ENCODE measurements around the gene ARHGAP42.

ARHGAP42 gene

GRCh38 chr11:100703139-100703538 lies 16.1 kb downstream of the ARHGAP42 start:
- no peak for DNase-seq (ENCODE audit: low spot score)
- TF ChIP-seq CTCF (IDR thresholded peaks at IDR 0.05; ENCODE audit: extremely low read depth, insufficient read depth, missing control alignments) = no peak
- in situ Hi-C loops (cut with MboI; ENCODE audit: low pct_unique_long_range_greater_than_20kb, low sequenced_read_pairs, unreplicated experiment) = no loop called here

- TF ChIP-seq CTCF (IDR thresholded peaks at IDR 0.05; ENCODE audit: extremely low read depth, insufficient read depth, missing control alignments) = no peak
- DNase-seq (ENCODE audit: low spot score) = no peak
- in situ Hi-C loops (cut with MboI; ENCODE audit: low pct_unique_long_range_greater_than_20kb, low sequenced_read_pairs, unreplicated experiment) = no loop called here
Measured at GRCh38 chr11:100703801-100704575, 16.9 kb downstream of the ARHGAP42 start.

- no peak for DNase-seq (ENCODE audit: low spot score)
- in situ Hi-C loops (cut with MboI; ENCODE audit: low pct_unique_long_range_greater_than_20kb, low sequenced_read_pairs, unreplicated experiment) = no loop called here
- no peak for TF ChIP-seq CTCF (IDR thresholded peaks at IDR 0.05; ENCODE audit: extremely low read depth, insufficient read depth, missing control alignments)
Measured at GRCh38 chr11:100705447-100705846, 18.4 kb downstream of the ARHGAP42 start.

- DNase-seq (ENCODE audit: low spot score) = no peak
- in situ Hi-C loops (cut with MboI; ENCODE audit: low pct_unique_long_range_greater_than_20kb, low sequenced_read_pairs, unreplicated experiment) = no loop called here
- TF ChIP-seq CTCF (IDR thresholded peaks at IDR 0.05; ENCODE audit: extremely low read depth, insufficient read depth, missing control alignments) = no peak
Measured at GRCh38 chr11:100706179-100706578, 19.1 kb downstream of the ARHGAP42 start.

GRCh38 chr11:100709233-100709957 lies 22.3 kb downstream of the ARHGAP42 start:
- TF ChIP-seq CTCF (IDR thresholded peaks at IDR 0.05; ENCODE audit: extremely low read depth, insufficient read depth, missing control alignments) = no peak
- DNase-seq (ENCODE audit: low spot score) = peak; percentile 31
- in situ Hi-C loops (cut with MboI; ENCODE audit: low pct_unique_long_range_greater_than_20kb, low sequenced_read_pairs, unreplicated experiment) = no loop called here

- DNase-seq (ENCODE audit: low spot score) = no peak
- in situ Hi-C loops (cut with MboI; ENCODE audit: low pct_unique_long_range_greater_than_20kb, low sequenced_read_pairs, unreplicated experiment) = no loop called here
- TF ChIP-seq CTCF (IDR thresholded peaks at IDR 0.05; ENCODE audit: extremely low read depth, insufficient read depth, missing control alignments) = no peak
Measured at GRCh38 chr11:100711984-100712383, 24.9 kb downstream of the ARHGAP42 start.
